Fibroblast of mammary gland (primary cell): ENCODE data around the gene CNMD.
A peak's percentile ranks its signal among the peaks of the same experiment; 100 is the strongest.

Experiments used
- DNase-seq: peaks from one replicate; pipeline ENCODE4 v3.0.0-alpha.2; 2010; ENCODE audit warnings: low read depth
- H3K4me3 ChIP-seq: 2 replicates; pipeline ENCODE4 v1.5.1; 2011; ENCODE audit warnings: low read depth, mild to moderate bottlenecking, low read length, moderate library complexity; ENCODE audit not compliant: control insufficient read depth
- TF ChIP-seq, protein P1 (sequence below): conservative IDR thresholded peaks from 2 replicates; pipeline ENCODE4 v1.5.1; 2011; ENCODE audit warnings: low read depth, low read length, inconsistent platforms; ENCODE audit not compliant: control insufficient read depth, insufficient read depth

CNMD gene

DNA sequence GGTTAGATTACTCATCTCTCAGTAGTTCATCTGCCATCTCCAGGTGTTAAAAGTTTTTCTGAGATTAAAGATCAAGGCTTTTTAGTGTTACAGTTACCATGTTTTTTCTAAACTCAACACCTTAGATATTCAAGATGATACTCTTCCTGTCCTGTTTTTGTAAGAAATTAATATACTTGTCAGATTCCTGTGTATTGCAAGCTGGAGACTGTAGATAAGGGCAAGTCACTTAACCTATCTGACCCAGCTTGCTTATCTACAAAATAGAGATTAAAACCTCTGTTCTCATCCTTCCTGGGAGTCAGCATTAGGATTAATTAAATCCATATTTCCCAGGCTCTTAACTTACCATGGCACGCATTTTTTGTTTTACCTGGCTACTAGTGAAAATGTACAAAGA is 61.8 kb downstream of the CNMD start:
- DNase-seq, result no peak

DNA sequence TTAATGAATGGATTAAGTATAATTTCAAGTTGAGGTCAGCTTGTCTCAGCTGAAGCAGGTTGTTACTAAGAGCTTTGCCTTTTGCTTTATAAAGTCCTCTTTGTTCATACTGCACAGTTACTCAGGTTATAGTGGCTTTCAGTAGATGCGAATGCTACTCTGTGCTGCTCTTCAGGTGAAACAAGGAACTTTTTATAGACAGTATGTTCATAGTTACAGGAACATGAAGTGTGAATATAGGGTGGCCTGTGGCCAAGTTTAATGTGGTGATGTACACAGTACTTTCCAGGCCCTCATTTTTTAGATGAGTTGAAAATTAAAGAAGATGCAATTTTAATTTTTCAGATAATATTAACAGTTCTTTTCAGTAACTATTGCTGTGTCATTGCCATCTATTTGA is 66.2 kb downstream of the CNMD start:
- TF ChIP-seq, protein P1, sequence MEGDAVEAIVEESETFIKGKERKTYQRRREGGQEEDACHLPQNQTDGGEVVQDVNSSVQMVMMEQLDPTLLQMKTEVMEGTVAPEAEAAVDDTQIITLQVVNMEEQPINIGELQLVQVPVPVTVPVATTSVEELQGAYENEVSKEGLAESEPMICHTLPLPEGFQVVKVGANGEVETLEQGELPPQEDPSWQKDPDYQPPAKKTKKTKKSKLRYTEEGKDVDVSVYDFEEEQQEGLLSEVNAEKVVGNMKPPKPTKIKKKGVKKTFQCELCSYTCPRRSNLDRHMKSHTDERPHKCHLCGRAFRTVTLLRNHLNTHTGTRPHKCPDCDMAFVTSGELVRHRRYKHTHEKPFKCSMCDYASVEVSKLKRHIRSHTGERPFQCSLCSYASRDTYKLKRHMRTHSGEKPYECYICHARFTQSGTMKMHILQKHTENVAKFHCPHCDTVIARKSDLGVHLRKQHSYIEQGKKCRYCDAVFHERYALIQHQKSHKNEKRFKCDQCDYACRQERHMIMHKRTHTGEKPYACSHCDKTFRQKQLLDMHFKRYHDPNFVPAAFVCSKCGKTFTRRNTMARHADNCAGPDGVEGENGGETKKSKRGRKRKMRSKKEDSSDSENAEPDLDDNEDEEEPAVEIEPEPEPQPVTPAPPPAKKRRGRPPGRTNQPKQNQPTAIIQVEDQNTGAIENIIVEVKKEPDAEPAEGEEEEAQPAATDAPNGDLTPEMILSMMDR, result no peak
- H3K4me3 ChIP-seq, result no peak overlapping the region
- no peak for DNase-seq

More for the DNA sequence above, 61.8 kb downstream of the CNMD start:
- TF ChIP-seq, protein P1, result no peak
- H3K4me3 ChIP-seq, result no peak overlapping the region

DNA sequence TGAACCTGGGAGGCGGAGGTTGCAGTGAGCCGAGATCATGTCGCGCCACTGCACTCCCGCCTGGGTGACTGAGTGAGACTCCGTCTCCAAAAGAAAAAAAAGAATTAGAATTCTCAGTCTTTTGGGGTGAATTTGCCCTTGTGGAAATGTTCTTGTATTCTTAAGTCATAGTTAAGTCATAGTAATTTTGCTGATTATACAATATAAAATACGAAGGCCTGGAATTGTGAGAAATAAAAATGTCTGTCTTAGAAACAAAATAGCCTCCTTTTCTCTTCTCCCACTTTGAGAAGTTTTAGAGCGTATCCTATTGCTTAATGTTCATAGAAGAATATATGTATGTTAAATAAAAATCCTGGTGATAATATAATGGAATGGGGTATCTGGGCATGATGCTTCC is 68.9 kb downstream of the CNMD start:
- TF ChIP-seq, protein P1, result no peak
- no peak overlapping the region for H3K4me3 ChIP-seq
- no peak for DNase-seq

DNA sequence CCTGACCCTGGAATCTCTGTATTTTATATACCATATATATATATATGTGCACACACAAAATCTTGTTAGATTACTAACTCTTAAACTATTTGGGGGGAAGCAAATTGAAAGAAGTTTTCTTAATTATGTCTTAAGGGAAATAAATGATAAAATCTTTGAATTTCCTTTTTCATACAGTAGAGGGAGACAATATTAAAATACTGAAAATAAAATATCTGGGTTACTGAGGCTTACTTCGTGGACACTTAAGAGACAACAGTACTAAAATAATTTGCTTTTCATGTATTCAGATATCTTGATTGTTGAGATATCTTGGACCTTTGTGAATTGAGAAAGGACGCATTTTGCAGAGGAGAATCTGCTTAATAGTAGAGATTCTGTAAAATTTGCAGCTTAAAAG is 69.9 kb downstream of the CNMD start:
- TF ChIP-seq, protein P1, result no peak
- DNase-seq, result no peak
- H3K4me3 ChIP-seq, result no peak overlapping the region

DNA sequence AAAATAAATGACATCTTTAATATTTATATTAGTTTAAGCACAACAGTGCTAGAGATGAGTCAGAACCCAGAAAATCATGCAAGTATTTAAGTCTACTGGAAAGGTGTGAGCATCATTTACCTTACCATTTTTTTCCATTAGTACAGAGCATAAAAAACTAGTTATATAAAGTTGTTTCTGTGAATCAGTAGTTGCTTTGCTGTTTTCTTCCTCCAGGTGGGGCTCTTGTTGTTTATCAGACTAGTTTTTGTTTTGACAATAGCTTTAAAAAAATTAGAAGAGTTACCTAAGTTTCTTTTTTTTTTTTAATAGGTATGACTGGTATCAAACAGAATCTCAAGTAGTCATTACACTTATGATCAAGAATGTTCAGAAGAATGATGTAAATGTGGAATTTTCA is 74.3 kb downstream of the CNMD start:
- peak; percentile 41 for DNase-seq
- H3K4me3 ChIP-seq, result no peak overlapping the region
- TF ChIP-seq, protein P1, result peak; percentile 58

DNA sequence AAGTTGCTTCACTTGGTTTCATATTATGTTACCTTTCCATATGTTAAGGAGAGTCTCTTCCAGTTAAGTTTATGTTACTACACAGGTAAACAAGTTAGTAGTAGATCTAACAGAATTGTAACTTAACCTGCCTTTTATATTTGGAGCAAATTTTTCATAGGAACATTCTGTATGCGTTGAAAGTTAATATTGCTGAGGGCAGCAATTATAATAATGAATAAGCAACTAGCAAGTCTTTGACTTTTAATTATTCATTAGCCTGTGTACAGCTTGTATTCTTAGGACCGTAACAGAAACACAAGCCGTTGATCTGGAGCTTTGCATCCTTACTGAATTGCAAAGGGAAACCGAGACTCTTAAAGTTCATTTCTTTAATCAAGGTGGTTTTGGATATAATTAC is 75.3 kb downstream of the CNMD start:
- no peak for DNase-seq
- H3K4me3 ChIP-seq, result no peak overlapping the region
- TF ChIP-seq, protein P1, result no peak

DNA sequence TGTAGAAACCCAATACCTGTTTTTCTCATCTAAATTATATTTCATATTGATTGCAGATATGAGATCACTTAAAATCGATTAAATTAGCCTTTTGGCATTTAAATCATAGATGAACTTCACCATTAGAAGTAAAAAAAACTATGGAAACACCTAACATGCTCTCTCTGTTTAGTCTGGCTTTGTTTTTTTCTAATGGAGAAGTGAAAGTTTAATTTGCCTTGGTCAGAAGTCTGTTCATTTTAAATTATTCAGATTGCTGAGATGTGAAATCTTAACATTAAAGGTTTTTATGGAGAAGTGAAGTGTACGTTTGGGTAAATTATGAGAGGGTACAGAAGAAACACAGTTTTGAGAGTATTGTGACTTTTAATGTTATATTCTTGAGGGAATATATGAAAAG is 80.3 kb downstream of the CNMD start:
- no peak overlapping the region for H3K4me3 ChIP-seq
- no peak for DNase-seq
- TF ChIP-seq, protein P1, result no peak
